ENCODE measurements around the gene CUL2.

DNA sequence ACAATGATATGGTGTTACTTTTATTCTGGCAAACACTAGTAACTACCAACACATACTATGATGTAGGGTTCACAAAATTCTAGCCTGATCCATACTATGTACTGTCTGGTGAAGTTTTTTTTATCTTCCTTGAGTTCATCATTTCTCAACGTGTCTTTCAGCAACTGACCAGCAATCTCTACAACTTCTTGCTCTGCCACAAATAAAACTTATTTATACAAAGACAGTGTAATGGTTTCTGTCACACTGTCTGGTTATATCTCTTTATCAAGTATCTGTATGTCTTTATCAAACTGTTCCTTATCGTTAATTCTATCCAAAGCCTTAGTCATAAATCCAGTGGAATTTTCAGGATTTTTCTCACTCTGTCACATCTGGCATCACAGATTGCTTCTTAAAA, 69.7 kb downstream of the CUL2 start:
- TF ChIP-seq RFX5 (IDR thresholded peaks at IDR 0.05; ENCODE audit: low read depth, low read length): no peak
- TF ChIP-seq, protein P1, sequence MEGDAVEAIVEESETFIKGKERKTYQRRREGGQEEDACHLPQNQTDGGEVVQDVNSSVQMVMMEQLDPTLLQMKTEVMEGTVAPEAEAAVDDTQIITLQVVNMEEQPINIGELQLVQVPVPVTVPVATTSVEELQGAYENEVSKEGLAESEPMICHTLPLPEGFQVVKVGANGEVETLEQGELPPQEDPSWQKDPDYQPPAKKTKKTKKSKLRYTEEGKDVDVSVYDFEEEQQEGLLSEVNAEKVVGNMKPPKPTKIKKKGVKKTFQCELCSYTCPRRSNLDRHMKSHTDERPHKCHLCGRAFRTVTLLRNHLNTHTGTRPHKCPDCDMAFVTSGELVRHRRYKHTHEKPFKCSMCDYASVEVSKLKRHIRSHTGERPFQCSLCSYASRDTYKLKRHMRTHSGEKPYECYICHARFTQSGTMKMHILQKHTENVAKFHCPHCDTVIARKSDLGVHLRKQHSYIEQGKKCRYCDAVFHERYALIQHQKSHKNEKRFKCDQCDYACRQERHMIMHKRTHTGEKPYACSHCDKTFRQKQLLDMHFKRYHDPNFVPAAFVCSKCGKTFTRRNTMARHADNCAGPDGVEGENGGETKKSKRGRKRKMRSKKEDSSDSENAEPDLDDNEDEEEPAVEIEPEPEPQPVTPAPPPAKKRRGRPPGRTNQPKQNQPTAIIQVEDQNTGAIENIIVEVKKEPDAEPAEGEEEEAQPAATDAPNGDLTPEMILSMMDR (conservative IDR thresholded peaks at IDR 0.05; ENCODE audit: low read depth, low read length): no peak

Data from IMR-90 (cell line).